Measurements from ENCODE around the gene SYNPO2L. TPM values are rescaled to one million over a fixed set of nuclear protein-coding genes. Genes with fewer than 3 reads are reported as not detected.

The SYNPO2L gene
- total and polyA plus RNA-seq, 9 of the 15 experiments (the other 6 are each of a cell fraction or from before 2014, with no cell fraction given) = 0.03 to 0.07 TPM; not detected in 7

DNA sequence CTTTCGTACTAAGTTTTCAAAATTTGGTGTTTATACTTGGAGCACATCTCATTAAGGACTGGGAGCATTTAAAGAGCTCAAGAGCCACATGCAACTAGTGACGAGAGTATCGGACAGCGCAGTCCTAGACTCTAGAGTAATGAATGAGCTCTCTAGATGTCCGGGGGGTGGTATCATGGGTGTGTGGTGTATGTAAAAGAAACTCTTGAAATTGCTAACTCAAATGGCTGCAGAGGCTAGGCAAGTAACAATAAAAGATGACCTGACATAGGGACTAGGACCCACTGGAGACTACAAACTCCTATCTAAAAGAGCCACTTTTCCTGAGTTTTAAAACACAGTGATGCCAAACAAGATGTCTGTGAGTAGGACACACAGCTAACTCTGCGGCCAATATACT, 28.5 kb downstream of the SYNPO2L start:
- intact Hi-C loops (cut with micrococcal nuclease) = loop anchor here (5.0 kb wide), 2 partner anchors 35 to 100 kb away; partner anchors contain the start of gene USP54
- no TSS peak for BruUV-seq (replicated peaks)
- H3K4me1 ChIP-seq (replicated peaks in 1 of 2; ENCODE audit: control insufficient read depth in 2 of 2, insufficient read depth in 2 of 2, low read length in 2 of 2) = peaks cover 7 to 14% of the 10 kb centered on the region in 2 experiments; a peak in 4 of 5 replicates
- CTCF ChIA-PET (ENCODE audit: low intra/inter-chr PET ratio) = no interaction called here
- DNase-seq (ENCODE audit: extremely low read depth in 1 of 4, low spot score in 3 of 4) = peak in 2 of 4 experiments; percentile 32 to 47
- peak overlapping the region; percentile 18 for H2AFZ ChIP-seq (ENCODE audit: low read depth, low read length)
- peak overlapping the region in 1 of 2 experiments; percentile 97; a peak in 3 of 4 replicates for H3K9ac ChIP-seq (ENCODE audit: insufficient read depth in 1 of 2, low read depth in 2 of 2, low read length in 2 of 2)
- in situ Hi-C loops (cut with MboI) = no loop called here
- no peaks in the 10 kb centered on the region for H3K27me3 ChIP-seq (ENCODE audit: control insufficient read depth in 2 of 2, insufficient read depth in 2 of 2, low read length in 2 of 2)
- POLR2A ChIA-PET = interaction anchor here (0.8 to 2.9 kb wide), 11 partner anchors 8 to 405 kb away, joined by 3 to 18 read pairs (median 5); partner anchors contain the start of genes MRPS16 and PPP3CB
- FAIRE-seq = no peak
- no peaks in the 10 kb centered on the region for H4K20me1 ChIP-seq (replicated peaks; ENCODE audit: control insufficient read depth, insufficient read depth, low read length)
- H3K9me1 ChIP-seq (ENCODE audit: control insufficient read depth, insufficient read depth, low read length) = no peaks in the 10 kb centered on the region
- peak overlapping the region; percentile 86 for H3K4me3 ChIP-seq
- peak; percentile 21 for ATAC-seq
- peak overlapping the region; percentile 18; the same call in 1 of the 3 replicates for H3K27ac ChIP-seq (ENCODE audit: extremely low read depth, low read depth, low read length)
- H3K79me2 ChIP-seq (ENCODE audit: control insufficient read depth, insufficient read depth, low read length) = peaks cover 33% of the 10 kb centered on the region
- no peaks in the 10 kb centered on the region for H3K36me3 ChIP-seq (ENCODE audit: control insufficient read depth, insufficient read depth, low read length)
- no peaks in the 10 kb centered on the region for H3K9me3 ChIP-seq (replicated peaks; ENCODE audit: control insufficient read depth, insufficient read depth, low read depth, low read length)
- 40% methylated on average over 6 of the region's 6 CpGs for WGBS (ENCODE audit: insufficient coverage, low coverage, missing lambda C conversion rate)
- H3K4me2 ChIP-seq (ENCODE audit: insufficient read depth, low read length) = peak overlapping the region; percentile 90
- TF ChIP-seq ZNF3 (CRISPR knock-in tag; IDR thresholded peaks at IDR 0.05) (no peak), BRCA1 (IDR thresholded peaks at IDR 0.05) (no peak), BRCA1 (CRISPR knock-in tag; IDR thresholded peaks at IDR 0.05) (no peak), PCBP1 (IDR thresholded peaks at IDR 0.05; ENCODE audit: low read depth, low read length, poor library complexity, severe bottlenecking) (no peak), E2F1 (CRISPR knock-in tag; IDR thresholded peaks at IDR 0.05) (no peak), ZNF75A (CRISPR knock-in tag; IDR thresholded peaks at IDR 0.05) (no peak), RFX5 (IDR thresholded peaks at IDR 0.05; ENCODE audit: low read depth, low read length) (no peak), ZZZ3 (IDR thresholded peaks at IDR 0.05) (no peak), ZNF586 (CRISPR knock-in tag; conservative IDR thresholded peaks at IDR 0.05) (no peak), ZBTB33 (CRISPR knock-in tag; IDR thresholded peaks at IDR 0.05) (no peak), POLR2H (tag; IDR thresholded peaks at IDR 0.05; ENCODE audit: low read depth) (no peak), SIN3A (IDR thresholded peaks at IDR 0.05; ENCODE audit: borderline replicate concordance in 2 of 2, control insufficient read depth in 1 of 2, low read depth in 2 of 2, low read length in 2 of 2) (no peak), HNRNPUL1 (IDR thresholded peaks at IDR 0.05; ENCODE audit: low read length) (no peak), ZNF143 (CRISPR knock-in tag; IDR thresholded peaks at IDR 0.05) (no peak), GTF2E2 (tag; IDR thresholded peaks at IDR 0.05) (peak; percentile 35; the same call in 1 of the 2 replicates), NFATC3 (IDR thresholded peaks at IDR 0.05) (no peak), NCOA6 (IDR thresholded peaks at IDR 0.05) (no peak), POLR2G (IDR thresholded peaks at IDR 0.05; ENCODE audit: low read depth, low read length) (0 out of 2 replicates have a peak, but pooled peaks have one; percentile 19), ZNF408 (CRISPR knock-in tag; IDR thresholded peaks at IDR 0.05; ENCODE audit: low read depth) (no peak)
- TF ChIP-seq, protein P1, sequence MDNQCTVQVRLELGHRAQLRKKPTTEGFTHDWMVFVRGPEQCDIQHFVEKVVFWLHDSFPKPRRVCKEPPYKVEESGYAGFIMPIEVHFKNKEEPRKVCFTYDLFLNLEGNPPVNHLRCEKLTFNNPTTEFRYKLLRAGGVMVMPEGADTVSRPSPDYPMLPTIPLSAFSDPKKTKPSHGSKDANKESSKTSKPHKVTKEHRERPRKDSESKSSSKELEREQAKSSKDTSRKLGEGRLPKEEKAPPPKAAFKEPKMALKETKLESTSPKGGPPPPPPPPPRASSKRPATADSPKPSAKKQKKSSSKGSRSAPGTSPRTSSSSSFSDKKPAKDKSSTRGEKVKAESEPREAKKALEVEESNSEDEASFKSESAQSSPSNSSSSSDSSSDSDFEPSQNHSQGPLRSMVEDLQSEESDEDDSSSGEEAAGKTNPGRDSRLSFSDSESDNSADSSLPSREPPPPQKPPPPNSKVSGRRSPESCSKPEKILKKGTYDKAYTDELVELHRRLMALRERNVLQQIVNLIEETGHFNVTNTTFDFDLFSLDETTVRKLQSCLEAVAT (IDR thresholded peaks at IDR 0.05) = no peak
